ENCODE data around the gene NR2E3. TPM values are rescaled to one million over a fixed set of nuclear protein-coding genes. Genes with fewer than 3 reads are reported as not detected.

Gene NR2E3
- total and polyA plus RNA-seq, 2 of the 13 experiments (the other 11 are each of a cell fraction or from before 2014, with no cell fraction given) = not detected

DNA sequence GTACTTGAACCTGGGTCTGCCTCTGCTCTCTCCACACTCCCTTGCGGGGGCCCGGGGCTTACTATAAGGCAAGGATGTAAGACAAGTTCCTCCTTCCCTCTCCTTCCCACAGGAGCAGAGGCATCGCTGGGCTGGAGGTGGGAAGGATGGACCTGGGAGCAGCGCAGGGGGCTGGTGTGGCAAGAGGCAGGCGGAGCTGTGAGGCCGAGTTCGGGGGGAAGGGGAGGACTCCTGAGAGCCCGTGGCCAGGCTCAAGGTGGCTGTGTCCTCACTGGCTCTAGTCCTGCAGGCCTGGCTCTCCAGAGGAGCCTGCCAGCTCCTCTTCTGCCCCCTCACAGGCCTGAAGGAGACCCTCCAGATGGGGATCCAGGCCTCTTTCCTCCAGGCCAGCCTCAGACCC is 1.0 kb upstream of the NR2E3 start:
- intact Hi-C loops (cut with micrococcal nuclease; ENCODE audit: unreplicated experiment) (no loop called here), in situ Hi-C loops (cut with HindIII; ENCODE audit: extremely low pct_ligation_motif_present, low pct_unique_long_range_greater_than_20kb) (loop anchor here (10.0 kb wide), 1 partner anchor 695 kb away; the partner anchor contains the start of gene THSD4)
- Histone ChIP-seq H3K27me3 (ENCODE audit: control insufficient read depth in 1 of 2, insufficient read depth in 2 of 2, low read length in 2 of 2) (peaks cover 18 to 39% of the 10 kb centered on the region in 2 experiments; a peak in 4 of 5 replicates), H3K4me3 (replicated peaks in 1 of 3; ENCODE audit: insufficient read depth in 1 of 3, low read depth in 2 of 3, low read length in 3 of 3) (no peak overlapping the region), H3K27ac (ENCODE audit: extremely low read length, insufficient read depth, low read length) (no peak overlapping the region), H3K9ac (ENCODE audit: insufficient read depth, low read depth, low read length) (no peak overlapping the region), H4K20me1 (ENCODE audit: insufficient read depth, low read length) (no peaks in the 10 kb centered on the region), H3K4me1 (ENCODE audit: insufficient read depth, low read length) (no peaks in the 10 kb centered on the region), H3K36me3 (replicated peaks in 1 of 2; ENCODE audit: control insufficient read depth in 1 of 2, insufficient read depth in 2 of 2, low read length in 2 of 2) (no peaks in the 10 kb centered on the region), H2AFZ (ENCODE audit: low read length) (no peak overlapping the region), H3K4me2 (ENCODE audit: low read depth, low read length) (no peak overlapping the region), H3K9me3 (ENCODE audit: low read length) (no peaks in the 10 kb centered on the region), H3K79me2 (ENCODE audit: insufficient read depth, low read length) (no peaks in the 10 kb centered on the region)
- no peak for TF ChIP-seq DNMT3B (CRISPR knock-in tag; conservative IDR thresholded peaks at IDR 0.05)
- TF ChIP-seq ZBTB34 (CRISPR knock-in tag; IDR thresholded peaks at IDR 0.05) = no peak
- TF ChIP-seq TAF15 (IDR thresholded peaks at IDR 0.05; ENCODE audit: low read depth, low read length, poor library complexity, severe bottlenecking) = no peak
- no peak for TF ChIP-seq ZNF512 (CRISPR knock-in tag; IDR thresholded peaks at IDR 0.05)
- BruUV-seq (replicated peaks) = no TSS peak
- no peak for DNase-seq (ENCODE audit: low spot score)
- ChIA-PET POLR2A (no interaction called here), CTCF (ENCODE audit: low intra/inter-chr PET ratio, low total read pairs) (no interaction called here)
- no peak for ATAC-seq
- 19% methylated on average over 5 of the region's 8 CpGs for WGBS (ENCODE audit: low lambda C conversion rate)
- FAIRE-seq = no peak

All from HepG2 (cell line).